K562 (cell line): Measurements from ENCODE around the gene DHPS. TPM values are rescaled to one million over a fixed set of nuclear protein-coding genes. Genes with fewer than 3 reads are reported as not detected.

Experiments used
- ARID2 ChIP-seq: fragments of 450-650 bp; IDR thresholded peaks from 2 replicates; pipeline ENCODE4 v1.6.1; 2017; ENCODE audit warnings: antibody characterized with exemption, mild to moderate bottlenecking
- CSDE1 ChIP-seq, 2 experiments: fragments of 450-650 bp; IDR thresholded peaks; 2 replicates each; pipeline ENCODE4 v1.6.1; 2016; ENCODE audit warnings: mild to moderate bottlenecking in 1 of 2
- ELF2 ChIP-seq: fragments of 250-450 bp; sonication (Bioruptor Pico); IDR thresholded peaks from 2 replicates; pipeline ENCODE4 v1.5.0; 2021; ENCODE audit warnings: mild to moderate bottlenecking
- GATAD2A ChIP-seq: fragments of 450-650 bp; IDR thresholded peaks from 2 replicates; pipeline ENCODE4 v1.6.1; 2017
- MAZ ChIP-seq, 2 experiments: fragments of 450-650 bp in 1 of 2; sonication (generic) in 1 of 2; formaldehyde crosslinking; IDR thresholded peaks in 1 of 2; conservative IDR thresholded peaks in 1 of 2; 2 replicates each; pipeline versions ENCODE4 v1.4.0 to v1.5.0; 2020; ENCODE audit warnings: mild to moderate bottlenecking in 1 of 2, missing genetic modification reagents in 1 of 2
- NONO ChIP-seq, 2 experiments: fragments of 200-400 bp in 1 of 2; fragments of 450-650 bp in 1 of 2; formaldehyde crosslinking in 1 of 2; IDR thresholded peaks; 2 replicates each; pipeline ENCODE4 v1.6.1; 2017; ENCODE audit warnings: low read depth in 2 of 2, mild to moderate bottlenecking in 2 of 2, moderate library complexity in 2 of 2, low read length in 1 of 2
- RFX1 ChIP-seq: fragments of 450-650 bp; IDR thresholded peaks from 2 replicates; pipeline ENCODE4 v1.6.1; 2016; ENCODE audit warnings: mild to moderate bottlenecking, moderate library complexity
- SAP30 ChIP-seq: fragments of 200-600 bp; sonication (generic); IDR thresholded peaks from 2 replicates; pipeline ENCODE4 v1.6.1; 2012; ENCODE audit warnings: borderline replicate concordance, low read depth, mild to moderate bottlenecking, moderate library complexity, low read length, control low read depth, inconsistent platforms; ENCODE audit not compliant: insufficient read depth, poor library complexity, severe bottlenecking
- SUPT5H ChIP-seq: fragments of 450-650 bp; IDR thresholded peaks from 2 replicates; pipeline ENCODE4 v1.6.1; 2016
- ZNF668 ChIP-seq: fragments of 250-450 bp; sonication (Bioruptor Pico); IDR thresholded peaks from 2 replicates; pipeline ENCODE4 v1.8.0; 2022; ENCODE audit warnings: mild to moderate bottlenecking, inconsistent platforms
- polyA plus RNA-seq, 8 experiments: library from polyadenylated mRNA; depleted of rRNA in 4 of 8; stranded (reverse) in 5 of 8; unstranded in 3 of 8; fragments of >200 nt; fragmentation: Nextera tagmentation in 2 of 8; fragmentation: Illumina TruSeq in 1 of 8; extraction: Ambion mirVana in 2 of 8; extraction: Trizol in 1 of 8; gene quantifications; 2 replicates each; pipeline versions ENCODE4 v1.2.1 to v1.2.3, GENCODE V29; 2011 to 2014; ENCODE audit warnings: inconsistent platforms in 1 of 8, missing spikeins in 1 of 8
- total RNA-seq, 7 experiments: library from RNA; depleted of rRNA in 6 of 7; stranded (reverse); fragments of >200 nt in 6 of 7; fragmentation: Illumina TruSeq in 2 of 7; extraction: Trizol in 2 of 7; gene quantifications; 2 replicates each; pipeline versions ENCODE4 v1.2.1 to v1.2.3, GENCODE V29; 2011 to 2021; ENCODE audit warnings: low replicate concordance in 1 of 7
- TF ChIP-seq, protein P1 (sequence below): fragments of 200-800 bp; sonication (Bioruptor generic); IDR thresholded peaks from 2 replicates; pipeline ENCODE4 v1.6.1; 2016; ENCODE audit warnings: missing genetic modification characterization, missing compliant biosample characterization

Gene DHPS
- total and polyA plus RNA-seq, 9 of the 15 experiments (the other 6 are each of a cell fraction or from before 2014, with no cell fraction given): 47.1 to 110 (median 79.9) TPM

DNA sequence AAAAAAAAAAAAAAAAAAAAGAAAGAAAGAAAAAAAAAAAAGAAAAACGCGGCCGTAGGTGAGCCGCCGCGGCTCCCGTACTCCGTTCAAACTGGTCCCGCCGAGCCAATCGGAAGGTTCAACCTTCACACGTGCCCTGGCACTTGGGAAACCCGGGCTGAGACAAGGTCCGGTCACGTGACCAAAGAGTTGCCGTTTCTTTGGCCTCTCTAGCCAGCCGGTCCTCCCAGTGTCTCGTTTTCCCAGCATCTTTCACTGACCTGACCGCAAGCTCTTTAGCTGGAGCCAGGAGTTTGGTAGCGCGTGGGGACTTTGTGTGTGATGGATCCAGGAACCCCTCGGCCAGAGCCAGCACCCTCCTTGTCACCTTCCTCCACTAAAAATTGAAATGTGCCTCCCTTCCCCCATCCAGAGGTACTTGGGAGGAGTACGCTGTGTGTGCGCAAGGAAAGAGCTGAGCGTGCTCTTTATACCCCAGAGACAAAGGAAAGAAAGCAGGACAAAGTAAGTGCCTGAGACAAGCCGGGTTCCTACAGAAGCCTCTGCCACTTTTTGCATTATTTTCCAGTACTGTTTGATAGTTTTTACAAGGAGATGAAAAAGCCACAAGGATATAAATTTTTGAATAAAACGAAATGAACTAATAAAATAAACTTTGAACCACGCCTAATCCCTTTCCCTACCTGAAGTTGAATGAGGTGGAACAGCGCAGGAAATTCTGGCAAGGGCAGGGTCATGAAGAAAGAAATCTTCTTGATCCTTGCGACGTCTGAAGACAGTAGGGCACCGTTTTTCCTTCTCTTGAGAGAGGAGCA lies 41.1 kb upstream of the DHPS start (continued):
- TF ChIP-seq ZNF668 (no peak), CSDE1 (IDR thresholded peaks at IDR 0.05) (no peak; a peak in 1 of 4 replicates), RFX1 (no peak), ELF2 (CRISPR knock-in tag) (no peak), ARID2 (no peak), SAP30 (no peak), NONO (IDR thresholded peaks at IDR 0.05; ENCODE audit: low read depth in 2 of 2, low read length in 1 of 2) (no peak), GATAD2A (no peak), SUPT5H (peak; percentile 84), MAZ (CRISPR knock-in tag; conservative IDR thresholded peaks at IDR 0.05 in 1 of 2, IDR thresholded peaks at IDR 0.05 in 1 of 2) (no peak; a peak in 1 of 4 replicates)
- TF ChIP-seq, protein P1, sequence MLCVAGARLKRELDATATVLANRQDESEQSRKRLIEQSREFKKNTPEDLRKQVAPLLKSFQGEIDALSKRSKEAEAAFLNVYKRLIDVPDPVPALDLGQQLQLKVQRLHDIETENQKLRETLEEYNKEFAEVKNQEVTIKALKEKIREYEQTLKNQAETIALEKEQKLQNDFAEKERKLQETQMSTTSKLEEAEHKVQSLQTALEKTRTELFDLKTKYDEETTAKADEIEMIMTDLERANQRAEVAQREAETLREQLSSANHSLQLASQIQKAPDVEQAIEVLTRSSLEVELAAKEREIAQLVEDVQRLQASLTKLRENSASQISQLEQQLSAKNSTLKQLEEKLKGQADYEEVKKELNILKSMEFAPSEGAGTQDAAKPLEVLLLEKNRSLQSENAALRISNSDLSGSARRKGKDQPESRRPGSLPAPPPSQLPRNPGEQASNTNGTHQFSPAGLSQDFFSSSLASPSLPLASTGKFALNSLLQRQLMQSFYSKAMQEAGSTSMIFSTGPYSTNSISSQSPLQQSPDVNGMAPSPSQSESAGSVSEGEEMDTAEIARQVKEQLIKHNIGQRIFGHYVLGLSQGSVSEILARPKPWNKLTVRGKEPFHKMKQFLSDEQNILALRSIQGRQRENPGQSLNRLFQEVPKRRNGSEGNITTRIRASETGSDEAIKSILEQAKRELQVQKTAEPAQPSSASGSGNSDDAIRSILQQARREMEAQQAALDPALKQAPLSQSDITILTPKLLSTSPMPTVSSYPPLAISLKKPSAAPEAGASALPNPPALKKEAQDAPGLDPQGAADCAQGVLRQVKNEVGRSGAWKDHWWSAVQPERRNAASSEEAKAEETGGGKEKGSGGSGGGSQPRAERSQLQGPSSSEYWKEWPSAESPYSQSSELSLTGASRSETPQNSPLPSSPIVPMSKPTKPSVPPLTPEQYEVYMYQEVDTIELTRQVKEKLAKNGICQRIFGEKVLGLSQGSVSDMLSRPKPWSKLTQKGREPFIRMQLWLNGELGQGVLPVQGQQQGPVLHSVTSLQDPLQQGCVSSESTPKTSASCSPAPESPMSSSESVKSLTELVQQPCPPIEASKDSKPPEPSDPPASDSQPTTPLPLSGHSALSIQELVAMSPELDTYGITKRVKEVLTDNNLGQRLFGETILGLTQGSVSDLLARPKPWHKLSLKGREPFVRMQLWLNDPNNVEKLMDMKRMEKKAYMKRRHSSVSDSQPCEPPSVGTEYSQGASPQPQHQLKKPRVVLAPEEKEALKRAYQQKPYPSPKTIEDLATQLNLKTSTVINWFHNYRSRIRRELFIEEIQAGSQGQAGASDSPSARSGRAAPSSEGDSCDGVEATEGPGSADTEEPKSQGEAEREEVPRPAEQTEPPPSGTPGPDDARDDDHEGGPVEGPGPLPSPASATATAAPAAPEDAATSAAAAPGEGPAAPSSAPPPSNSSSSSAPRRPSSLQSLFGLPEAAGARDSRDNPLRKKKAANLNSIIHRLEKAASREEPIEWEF (CRISPR knock-in tag): no peak; the same call in 1 of the 2 replicates
